GM23248 (cell line): ENCODE data around the gene NCCRP1.

Experiments
- EZH2 ChIP-seq: fragments of 200-600 bp; sonication (generic); IDR thresholded peaks from 2 replicates; pipeline ENCODE4 v1.6.1; 2018; ENCODE audit warnings: antibody characterized with exemption, mild to moderate bottlenecking; ENCODE audit not compliant: insufficient read depth, poor library complexity, severe bottlenecking
- EZH2phosphoT487 ChIP-seq: fragments of 200-600 bp; sonication (generic); IDR thresholded peaks from 2 replicates; pipeline ENCODE4 v1.6.1; 2018; ENCODE audit warnings: antibody characterized with exemption, moderate library complexity, mild to moderate bottlenecking, low read depth; ENCODE audit not compliant: insufficient read depth

DNA sequence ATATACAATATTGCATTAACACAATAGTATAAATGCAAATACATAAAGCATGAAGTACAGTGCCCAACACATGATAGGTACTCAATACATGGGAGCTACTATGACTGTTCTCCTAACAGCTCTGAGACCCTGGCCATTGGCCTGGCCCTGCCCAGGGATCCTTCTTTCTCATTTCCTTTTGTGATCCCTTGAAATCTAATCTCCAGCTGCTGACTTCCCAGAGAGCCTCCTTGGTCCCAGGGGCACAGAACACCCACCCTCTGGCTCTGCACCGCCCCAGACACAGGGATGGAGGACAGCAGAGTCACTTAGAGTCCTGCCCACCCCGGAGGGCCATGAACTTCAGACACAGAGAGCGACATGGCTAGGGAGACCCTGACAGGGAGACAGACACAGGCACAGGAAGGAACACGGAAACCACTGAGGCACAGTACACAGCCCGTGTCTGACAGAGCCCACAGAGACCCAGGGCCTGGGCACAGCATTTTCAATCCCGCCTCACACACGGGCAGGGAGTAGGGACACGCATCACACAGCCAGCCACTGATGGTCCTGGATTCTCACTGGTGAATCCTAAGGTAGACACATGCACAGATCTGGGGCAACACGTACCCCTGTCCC, 11.5 kb downstream of the NCCRP1 start:
- TF ChIP-seq EZH2, result no peak
- TF ChIP-seq EZH2phosphoT487, result no peak
